WERI-Rb-1 (cell line): Measurements from ENCODE around the gene FGFR3.

ENCODE experiments used
- DNase-seq: peaks from one replicate; pipeline ENCODE4 v3.0.0-alpha.2; 2020
- H3K27ac ChIP-seq: fragments of 250-450 bp; sonication (Bioruptor Pico); 2 replicates; pipeline ENCODE4 v1.5.1; 2020; ENCODE audit warnings: mild to moderate bottlenecking, moderate library complexity
- H3K27me3 ChIP-seq: fragments of 250-450 bp; sonication (Bioruptor Pico); 2 replicates; pipeline ENCODE4 v1.5.1; 2021; ENCODE audit warnings: mild to moderate bottlenecking, low read depth, moderate library complexity; ENCODE audit not compliant: insufficient read depth, severe bottlenecking
- H3K36me3 ChIP-seq: fragments of 250-450 bp; sonication (Bioruptor Pico); 2 replicates; pipeline ENCODE4 v1.5.1; 2020; ENCODE audit warnings: mild to moderate bottlenecking, moderate library complexity
- H3K4me3 ChIP-seq: 2 replicates; pipeline ENCODE4 v1.5.1; 2011; ENCODE audit warnings: low read depth, mild to moderate bottlenecking, control low read depth, low read length
- H3K9me3 ChIP-seq: fragments of 250-450 bp; sonication (Bioruptor Pico); 2 replicates; pipeline ENCODE4 v1.5.1; 2021; ENCODE audit warnings: mild to moderate bottlenecking, moderate library complexity; ENCODE audit not compliant: severe bottlenecking
- TF ChIP-seq, protein P1 (sequence below): IDR thresholded peaks from 2 replicates; pipeline ENCODE4 v1.5.1; 2011; ENCODE audit warnings: low read depth, mild to moderate bottlenecking, control low read depth, inconsistent platforms, low read length

The FGFR3 gene

DNA sequence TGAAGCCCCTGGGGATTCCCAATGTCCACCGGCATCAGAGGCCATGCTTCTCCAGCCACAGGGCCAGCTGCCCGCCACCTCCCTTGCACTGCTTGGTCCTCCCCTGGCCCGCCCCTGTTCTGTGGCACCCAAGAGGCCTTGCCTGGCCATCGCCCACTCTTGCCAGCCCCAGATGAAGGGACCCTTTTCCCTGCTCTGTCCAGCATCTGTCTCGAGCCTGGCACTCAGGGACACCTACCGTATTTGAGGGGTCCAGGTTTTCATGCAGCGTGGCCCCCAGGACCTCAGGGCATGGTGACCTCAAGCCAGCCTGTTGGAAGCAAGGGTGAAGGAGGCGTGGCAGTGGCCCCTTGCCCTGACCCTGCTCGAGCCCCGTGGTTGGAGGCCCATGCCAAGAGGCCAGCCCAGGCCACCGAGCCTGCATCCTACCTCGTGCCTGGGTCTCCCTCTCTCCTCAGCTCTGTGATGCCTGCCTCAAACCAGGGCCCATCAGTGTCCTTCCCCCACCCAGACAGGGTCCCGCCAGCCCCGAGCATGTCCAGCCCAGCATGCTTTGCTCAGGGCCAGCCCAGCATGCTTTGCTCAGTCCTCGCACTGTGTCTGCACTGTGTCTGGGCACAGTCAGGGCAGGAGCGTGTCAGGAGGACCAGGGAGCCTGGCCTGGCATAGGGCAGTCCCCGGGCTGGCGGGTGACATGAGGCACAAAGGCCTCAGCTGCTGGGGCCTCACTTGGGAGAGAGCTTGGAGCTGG lies 14.3 kb upstream of the FGFR3 start:
- no peaks in the 10 kb centered on the region for H3K27me3 ChIP-seq
- H3K36me3 ChIP-seq: no peaks in the 10 kb centered on the region
- no peak overlapping the region for H3K27ac ChIP-seq
- no peaks in the 10 kb centered on the region for H3K9me3 ChIP-seq
- H3K4me3 ChIP-seq: no peak overlapping the region
- TF ChIP-seq, protein P1, sequence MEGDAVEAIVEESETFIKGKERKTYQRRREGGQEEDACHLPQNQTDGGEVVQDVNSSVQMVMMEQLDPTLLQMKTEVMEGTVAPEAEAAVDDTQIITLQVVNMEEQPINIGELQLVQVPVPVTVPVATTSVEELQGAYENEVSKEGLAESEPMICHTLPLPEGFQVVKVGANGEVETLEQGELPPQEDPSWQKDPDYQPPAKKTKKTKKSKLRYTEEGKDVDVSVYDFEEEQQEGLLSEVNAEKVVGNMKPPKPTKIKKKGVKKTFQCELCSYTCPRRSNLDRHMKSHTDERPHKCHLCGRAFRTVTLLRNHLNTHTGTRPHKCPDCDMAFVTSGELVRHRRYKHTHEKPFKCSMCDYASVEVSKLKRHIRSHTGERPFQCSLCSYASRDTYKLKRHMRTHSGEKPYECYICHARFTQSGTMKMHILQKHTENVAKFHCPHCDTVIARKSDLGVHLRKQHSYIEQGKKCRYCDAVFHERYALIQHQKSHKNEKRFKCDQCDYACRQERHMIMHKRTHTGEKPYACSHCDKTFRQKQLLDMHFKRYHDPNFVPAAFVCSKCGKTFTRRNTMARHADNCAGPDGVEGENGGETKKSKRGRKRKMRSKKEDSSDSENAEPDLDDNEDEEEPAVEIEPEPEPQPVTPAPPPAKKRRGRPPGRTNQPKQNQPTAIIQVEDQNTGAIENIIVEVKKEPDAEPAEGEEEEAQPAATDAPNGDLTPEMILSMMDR: no peak
- no peak for DNase-seq

DNA sequence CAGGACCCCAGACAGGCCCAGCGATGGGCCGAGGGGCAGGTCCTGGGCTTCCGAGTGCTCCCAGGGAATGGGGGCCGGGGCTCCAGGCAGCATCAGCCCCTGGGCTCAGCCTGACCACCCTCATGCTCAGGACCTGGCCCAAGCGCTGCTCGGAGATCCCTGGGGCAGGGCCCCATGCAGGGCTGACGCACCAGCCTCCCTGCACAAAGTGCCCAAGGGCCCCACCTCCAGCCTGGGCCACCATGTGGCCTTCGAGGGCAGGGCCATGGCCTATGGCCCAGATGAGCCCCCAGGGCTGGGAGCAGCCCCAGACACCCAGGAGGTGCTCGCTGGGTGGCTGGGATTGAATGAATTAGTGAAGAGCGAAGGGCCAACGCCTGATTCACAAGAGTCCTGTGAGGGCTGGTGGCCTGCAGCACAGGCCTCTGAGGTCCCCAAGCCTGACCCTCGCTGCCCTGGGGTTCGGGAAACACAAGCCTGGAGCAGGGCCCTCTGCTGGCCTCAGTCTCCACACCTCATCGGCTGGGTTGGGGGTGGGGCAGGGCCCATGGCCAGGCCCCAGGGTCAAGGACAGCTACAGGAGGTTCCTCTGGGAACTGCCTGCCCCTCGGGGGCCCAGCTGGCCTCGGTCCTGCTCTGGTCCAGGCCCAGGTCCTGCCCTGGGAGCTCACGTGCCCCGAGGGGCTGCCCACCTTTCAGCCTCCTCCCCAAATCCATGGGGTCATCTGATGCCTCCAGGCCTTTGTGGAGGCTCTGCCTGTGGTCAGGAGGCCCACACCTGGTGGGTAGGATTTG lies 13.3 kb upstream of the FGFR3 start:
- Histone ChIP-seq H3K4me3 (no peak overlapping the region), H3K36me3 (no peaks in the 10 kb centered on the region), H3K27ac (no peak overlapping the region), H3K9me3 (no peaks in the 10 kb centered on the region), H3K27me3 (no peaks in the 10 kb centered on the region)
- TF ChIP-seq, protein P1: no peak; the same call in 1 of the 2 replicates
- no peak for DNase-seq

- DNase-seq: no peak
- Histone ChIP-seq H3K27me3 (no peaks in the 10 kb centered on the region), H3K36me3 (no peaks in the 10 kb centered on the region), H3K4me3 (no peak overlapping the region), H3K9me3 (no peaks in the 10 kb centered on the region), H3K27ac (no peak overlapping the region)
- TF ChIP-seq, protein P1: no peak
Observed at GRCh38 chr4:1780435-1780834, 12.7 kb upstream of the FGFR3 start.

- no peak for DNase-seq
- H3K27me3 ChIP-seq: no peaks in the 10 kb centered on the region
- H3K27ac ChIP-seq: no peak overlapping the region
- TF ChIP-seq, protein P1: no peak
- H3K9me3 ChIP-seq: no peaks in the 10 kb centered on the region
- H3K4me3 ChIP-seq: no peak overlapping the region
- no peaks in the 10 kb centered on the region for H3K36me3 ChIP-seq
Observed at GRCh38 chr4:1783015-1783414, 10.1 kb upstream of the FGFR3 start.

- H3K36me3 ChIP-seq: no peaks in the 10 kb centered on the region
- no peak overlapping the region for H3K27ac ChIP-seq
- no peaks in the 10 kb centered on the region for H3K9me3 ChIP-seq
- H3K27me3 ChIP-seq: no peaks in the 10 kb centered on the region
- no peak overlapping the region for H3K4me3 ChIP-seq
- DNase-seq: no peak
- TF ChIP-seq, protein P1: no peak
Observed at GRCh38 chr4:1783970-1784369, 9.1 kb upstream of the FGFR3 start.
